COLO668 (cell line): ENCODE measurements around the gene KRT82.

Experiments
- DNase-seq: peaks from one replicate; lab custom pipeline; 2025; ENCODE audit not compliant: unreplicated experiment; lab: John Stamatoyannopoulos, UW

The KRT82 gene

DNA sequence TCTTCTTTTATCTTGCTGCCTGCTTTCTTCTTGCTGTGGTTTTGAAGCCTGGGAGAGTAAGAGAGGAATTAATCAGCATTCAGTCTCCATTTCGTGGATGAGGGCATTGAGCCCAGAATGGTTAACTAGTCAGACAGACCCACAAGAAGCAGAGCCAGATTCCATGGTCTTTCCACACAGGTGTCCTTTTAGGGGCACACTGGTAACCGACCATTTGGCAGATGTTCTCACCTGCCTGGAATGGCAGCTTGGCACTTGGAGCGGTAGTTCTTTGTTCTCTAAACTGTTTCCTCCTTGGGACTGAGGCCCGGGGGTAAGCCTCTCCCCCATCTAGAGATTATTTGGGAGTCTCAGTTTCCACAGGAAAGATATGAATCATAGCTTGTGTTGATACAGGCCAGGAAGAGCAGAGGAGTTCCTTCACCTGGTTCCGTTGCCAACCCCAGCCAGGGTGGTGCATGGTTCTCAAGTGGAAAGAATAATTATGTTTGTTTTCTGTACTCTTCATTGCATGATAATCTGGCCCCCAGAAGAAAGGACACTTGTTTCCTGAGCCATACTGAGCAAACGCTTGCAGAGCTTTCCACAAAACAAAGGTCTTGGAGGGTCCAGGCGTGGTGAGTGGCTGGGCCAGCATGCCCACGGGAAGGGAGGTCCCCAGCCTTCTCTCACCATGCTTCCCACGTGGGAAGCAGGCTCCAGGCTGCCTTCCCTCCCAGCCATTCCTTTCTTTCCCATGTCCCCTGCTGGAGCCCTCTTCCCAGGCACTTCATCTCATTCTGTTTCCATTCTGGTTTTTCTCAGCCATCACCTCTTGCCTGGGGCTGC lies 30.1 kb upstream of the KRT82 start:
- DNase-seq, result no peak

DNA sequence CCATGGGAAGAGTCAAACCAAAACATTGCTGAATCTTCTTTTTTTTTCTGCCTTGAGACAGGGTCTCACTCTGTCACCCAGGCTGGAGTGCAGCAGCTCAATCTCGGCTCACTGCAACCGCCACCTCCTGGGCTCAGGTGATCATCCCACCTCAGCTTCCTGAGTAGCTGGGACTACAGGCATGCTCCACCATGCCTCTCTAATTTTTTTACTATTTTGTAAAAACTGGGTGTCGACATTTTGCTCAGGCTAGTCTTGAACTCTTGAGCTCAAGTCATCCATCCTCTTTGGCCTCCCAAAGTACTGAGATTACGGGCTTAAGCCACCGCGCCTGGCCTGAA lies 29.5 kb upstream of the KRT82 start:
- no peak for DNase-seq

DNA sequence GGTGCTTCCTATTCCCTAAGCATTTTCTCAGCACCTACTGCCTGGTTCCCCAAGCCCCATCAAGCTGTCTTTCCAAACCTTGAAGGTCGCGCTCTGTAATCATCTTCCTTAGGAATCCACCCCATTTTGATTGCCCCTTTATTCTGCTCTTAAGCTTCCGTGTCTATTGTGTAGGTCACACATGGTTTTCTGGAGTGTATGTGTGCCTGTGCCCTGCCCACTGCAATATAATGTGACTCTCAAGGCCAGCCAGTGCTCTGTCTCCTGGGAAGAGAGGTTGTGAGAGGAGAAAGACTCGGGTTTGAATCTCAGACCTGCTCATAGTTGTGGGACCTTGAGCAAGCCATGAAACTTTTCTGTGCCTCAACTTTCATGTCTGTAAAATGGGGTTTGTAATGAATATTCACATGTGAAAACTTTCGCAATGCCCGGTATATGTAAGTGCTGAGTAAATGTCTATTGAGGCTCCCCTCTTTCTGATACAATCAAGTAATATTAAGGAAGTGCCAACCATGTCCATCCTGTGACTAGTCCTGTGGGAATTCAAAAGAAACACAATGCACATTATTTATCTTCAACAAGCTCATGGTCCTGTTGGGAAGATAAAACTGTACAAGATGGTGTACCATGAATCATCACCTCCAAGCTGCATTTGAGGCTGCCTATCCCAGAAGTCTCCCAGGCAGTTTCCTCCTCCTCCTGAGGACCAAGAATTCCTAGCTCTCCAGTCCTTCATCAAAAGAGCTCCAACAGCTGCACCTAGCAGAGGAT lies 28.8 kb upstream of the KRT82 start:
- DNase-seq, result no peak

DNA sequence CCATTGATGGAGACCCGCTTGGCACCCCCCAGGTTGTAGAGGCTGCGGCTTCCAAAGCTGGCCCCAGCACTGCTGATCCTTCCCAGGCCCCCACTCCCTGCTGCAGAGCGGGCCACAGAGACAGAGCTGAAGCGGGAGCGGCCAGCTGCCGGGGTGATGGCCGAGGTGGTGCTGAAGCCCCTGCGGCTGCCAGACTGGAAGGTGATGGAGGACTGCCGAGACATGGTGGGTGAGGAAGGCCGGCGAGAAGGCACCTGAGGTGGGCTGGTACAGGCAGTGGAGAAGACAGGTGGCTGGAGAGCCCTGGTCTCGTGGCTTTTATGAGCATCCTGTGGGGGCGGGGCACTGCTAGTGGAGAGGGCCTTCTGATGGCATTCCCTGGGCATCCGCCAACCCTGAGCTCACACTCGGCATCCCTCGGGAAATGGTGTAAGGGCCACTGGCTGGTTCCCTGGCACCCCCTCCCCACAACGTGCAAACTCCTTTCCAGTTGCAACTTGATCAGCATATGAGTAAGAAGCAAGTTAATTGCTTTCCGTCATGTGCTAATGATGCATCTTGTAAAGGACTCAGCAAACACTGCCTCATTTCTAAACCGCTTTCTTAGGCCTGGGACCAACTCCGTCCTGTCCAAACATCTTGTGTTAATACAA lies 28.1 kb upstream of the KRT82 start, which contains the start of gene KRT75:
Gene KRT75, minus strand, starts transcription at position 291 of the 653 bp plus-strand sequence. Its CDS starts 67 bp downstream, at position 224.
- peak; percentile 6 for DNase-seq

DNA sequence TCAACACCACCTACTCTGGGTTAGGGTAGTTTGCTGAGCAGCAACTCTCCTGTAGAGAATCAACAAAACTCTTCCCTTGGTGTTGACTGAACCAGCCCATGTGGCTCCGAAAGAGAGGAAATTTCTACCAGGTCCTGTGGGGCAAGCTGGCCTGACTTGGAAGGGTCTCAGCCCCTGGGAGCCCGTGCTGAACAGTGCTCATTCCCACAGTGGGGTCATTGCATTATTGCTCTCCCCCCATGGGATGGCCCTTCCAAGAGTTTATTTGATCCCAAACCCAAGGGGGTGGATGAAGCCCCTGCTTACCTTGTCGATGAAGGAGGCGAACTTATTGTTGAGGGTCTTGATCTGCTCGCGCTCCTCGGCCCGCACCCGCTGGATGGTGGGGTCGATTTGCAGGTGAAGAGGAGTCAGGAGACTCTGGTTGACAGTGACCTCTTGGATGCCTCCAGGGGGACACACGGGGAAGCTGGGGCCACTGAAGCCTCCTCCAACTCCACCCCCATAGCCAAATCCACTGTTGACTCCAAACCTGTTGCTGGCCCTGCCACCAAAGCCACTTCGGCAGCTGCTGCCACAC lies 27.5 kb upstream of the KRT82 start:
- DNase-seq, result no peak

DNA sequence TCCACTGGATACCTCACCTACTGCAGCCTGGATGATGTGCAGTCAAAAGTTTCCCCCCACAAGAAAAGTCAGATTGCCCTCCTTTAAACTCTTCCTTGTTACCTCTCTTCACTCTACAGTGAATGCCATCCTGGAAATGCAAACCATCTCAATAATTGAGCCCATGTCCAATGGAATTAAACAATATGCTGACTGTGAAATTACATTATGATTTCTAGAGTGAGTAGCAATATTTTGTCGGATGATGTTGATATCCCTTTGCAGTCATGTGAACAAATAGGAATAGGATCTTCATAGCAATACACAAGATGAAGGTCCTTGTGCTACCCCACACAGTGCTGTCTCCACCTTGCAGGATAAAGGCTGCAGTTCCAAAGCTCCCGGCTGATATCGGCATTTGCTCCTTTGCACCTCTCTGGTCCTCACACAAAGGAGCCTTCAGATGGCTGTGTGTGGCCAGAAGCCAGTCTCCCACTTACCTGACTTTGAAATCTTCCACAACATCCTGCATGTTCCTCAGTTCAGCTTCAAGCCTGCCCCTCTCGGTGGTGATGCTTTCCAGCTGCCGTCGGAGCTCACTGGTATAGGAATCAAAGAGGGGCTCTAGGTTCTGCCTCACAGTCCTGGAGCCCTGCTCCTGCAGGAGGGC lies 26.5 kb upstream of the KRT82 start:
- DNase-seq, result no peak

DNA sequence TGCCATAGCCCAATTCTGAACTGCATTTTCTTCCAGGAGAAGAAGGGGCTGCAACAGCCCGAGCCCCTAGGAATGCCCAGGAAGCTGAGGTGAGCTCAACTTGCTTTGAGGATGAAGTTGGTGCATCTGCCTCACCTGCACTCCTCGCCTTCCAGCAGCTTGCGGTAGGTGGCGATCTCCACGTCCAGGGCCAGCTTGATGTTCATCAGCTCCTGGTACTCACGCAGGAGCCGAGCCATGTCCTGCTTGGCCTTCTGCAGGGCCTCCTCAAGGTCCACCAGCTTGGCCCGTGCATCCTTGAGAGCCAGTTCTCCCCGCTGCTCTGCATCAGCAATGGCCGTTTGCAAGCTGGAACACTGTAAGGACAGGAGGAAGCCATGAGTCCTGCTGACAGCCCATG lies 22.0 kb upstream of the KRT82 start:
- no peak for DNase-seq

DNA sequence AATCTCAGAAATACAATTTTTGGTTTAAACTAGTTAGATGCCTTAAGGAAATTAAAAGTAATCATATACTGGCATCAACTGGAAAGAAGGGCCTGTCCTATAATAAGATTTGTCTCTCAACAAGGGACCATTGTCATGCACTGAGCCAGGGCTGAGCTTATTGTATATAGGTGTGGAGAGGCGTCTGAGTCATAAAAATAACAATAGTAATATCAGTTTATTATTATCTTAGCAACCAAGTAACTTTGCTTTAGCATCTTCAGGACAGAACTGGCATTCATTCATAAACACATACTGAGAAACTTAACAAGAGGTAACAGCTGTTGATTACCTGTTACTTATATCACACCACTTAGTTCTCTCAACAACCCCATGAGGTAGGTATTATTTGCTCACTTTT lies 20.9 kb upstream of the KRT82 start:
- no peak for DNase-seq

DNA sequence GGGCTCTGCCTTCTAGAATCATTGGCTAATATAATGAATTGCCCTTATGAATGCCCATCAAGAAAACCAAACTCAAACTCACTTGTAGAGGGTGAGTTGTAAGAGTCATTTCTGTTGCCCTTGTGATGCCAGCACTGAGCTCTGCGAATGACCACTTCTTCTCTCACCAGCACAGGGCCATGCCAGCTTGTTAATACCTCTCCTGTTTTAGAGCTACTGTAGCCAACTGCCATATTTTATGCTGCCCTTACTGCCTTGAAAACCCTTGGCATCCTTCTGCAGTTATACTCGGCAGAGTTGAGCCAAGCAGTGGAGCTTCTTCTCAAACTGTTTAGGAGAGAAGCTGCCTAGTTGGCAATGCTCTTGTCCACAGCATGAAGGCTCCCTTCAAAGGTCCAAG lies 19.9 kb upstream of the KRT82 start:
- no peak for DNase-seq

DNA sequence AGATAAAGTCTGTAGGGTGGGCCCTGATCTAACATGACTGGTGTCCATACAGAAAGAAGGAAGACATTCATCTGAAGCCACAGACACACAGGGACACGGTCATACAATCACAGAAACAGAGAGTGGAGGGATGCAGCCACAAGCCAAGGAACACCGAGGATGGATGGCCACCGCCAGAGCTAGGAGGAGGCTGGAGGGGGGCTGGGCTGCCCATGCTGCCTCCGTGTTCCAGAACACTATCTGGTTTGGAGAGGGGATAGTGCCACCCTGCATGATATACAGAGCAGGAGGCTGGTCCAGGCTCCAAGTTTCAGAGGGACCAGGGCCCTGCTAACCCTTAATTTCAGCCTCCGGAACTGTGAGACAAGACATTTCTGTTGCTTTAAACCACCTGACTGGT lies 19.3 kb upstream of the KRT82 start:
- no peak for DNase-seq

DNA sequence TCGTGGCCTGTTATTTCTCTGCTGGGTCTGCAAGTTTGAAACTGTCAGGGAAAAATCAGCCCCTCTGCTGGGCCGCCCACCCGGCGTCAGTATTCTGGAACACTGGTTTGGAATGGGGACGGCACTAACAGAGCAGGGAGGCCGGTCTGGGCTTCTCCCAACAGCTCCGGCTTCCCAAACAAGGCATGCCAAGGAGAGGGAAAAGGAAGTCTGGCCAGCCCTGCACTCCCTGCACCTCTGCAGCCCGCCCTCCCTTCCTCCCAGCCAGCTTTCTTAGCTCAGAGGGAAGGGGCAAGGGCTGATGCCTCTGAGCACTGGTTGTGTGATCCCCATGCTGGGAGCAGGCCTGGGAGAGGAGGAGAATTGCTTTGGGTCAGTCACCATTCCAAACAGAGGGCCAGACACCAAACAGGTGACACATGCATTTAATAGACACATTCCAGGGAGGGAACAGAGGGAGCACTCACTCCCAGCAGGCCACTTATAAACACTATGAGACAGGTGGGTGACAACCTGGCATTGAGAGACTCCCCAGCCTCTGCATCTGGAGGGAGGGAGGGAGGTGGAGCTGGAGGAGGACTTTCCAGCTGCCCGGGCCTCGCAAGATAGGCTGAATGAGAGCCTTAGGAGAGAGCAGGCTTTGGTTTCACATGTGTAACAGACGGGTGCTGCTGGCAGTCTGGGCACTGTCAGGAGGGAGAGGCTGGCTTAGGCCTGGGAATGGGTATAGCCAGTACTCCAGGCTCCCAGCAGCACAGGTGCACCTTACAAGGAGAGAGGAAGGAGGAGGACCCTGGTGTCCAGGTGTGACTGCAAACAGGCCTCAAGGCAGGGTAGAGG lies 17.7 kb upstream of the KRT82 start:
- DNase-seq, result peak; percentile 8

DNA sequence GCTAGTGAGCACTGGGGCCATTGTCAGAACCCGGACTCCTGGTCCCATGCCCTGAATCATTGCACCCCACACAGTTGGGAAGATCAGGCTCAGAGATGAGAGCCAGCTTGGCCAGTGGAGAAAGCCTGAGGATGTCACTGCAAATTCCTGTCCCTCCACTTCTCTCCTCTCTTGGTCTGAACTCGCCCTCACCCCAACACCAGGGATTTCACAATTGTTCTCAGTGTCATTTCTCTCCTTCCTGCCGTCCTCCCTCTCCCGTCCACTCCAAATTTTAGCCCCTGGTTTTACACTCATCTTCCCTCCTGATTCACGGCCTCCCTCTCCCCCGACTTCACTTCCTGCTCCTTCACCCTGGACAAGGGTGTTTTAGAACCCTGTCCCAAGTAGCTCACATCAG lies 16.9 kb upstream of the KRT82 start:
- DNase-seq, result no peak

DNA sequence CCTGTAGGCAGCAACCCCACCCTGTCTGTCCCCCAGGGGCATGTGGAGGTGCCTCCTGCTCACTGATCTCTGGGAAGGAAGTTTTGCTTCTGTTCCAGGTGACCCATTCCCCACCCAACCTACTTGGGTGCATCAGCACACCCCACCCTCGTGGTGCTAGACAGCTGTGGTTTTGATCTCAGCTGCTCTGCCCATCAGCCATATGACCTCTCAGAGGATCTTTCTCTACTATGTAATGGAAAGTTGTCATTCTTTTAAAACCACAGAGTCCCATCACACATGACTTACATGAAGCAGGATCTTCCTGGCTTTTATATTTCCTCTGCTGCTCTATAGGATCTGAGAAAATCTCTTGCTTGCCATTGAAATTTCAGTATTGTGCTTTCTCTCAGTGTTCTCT lies 13.5 kb upstream of the KRT82 start:
- DNase-seq, result no peak

DNA sequence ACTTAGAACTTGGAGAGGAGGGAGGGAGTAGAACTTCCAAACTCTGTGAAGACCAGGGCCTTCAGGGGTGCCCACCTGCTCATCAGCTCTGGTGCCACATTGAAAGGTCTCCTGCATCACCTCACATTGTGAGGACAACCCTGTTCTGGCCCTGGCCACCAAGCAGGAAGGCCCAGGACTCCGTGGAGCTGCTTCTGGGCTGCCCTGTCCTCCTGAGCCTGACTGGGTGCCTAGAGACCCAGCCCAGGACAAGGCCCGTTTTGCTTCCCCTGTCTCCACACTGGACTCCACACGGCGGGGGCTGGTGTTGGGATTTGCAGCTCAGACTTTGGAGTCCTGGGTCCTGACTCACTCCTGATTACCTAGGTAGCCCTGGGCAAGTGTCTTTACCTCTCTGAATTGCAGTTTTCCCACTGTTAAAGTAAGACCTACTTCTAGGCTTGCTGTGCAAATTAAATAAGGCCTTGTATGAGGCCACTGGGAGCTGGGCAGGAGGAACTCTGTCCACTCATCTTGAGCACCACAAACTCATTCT lies 12.5 kb upstream of the KRT82 start:
- no peak for DNase-seq

DNA sequence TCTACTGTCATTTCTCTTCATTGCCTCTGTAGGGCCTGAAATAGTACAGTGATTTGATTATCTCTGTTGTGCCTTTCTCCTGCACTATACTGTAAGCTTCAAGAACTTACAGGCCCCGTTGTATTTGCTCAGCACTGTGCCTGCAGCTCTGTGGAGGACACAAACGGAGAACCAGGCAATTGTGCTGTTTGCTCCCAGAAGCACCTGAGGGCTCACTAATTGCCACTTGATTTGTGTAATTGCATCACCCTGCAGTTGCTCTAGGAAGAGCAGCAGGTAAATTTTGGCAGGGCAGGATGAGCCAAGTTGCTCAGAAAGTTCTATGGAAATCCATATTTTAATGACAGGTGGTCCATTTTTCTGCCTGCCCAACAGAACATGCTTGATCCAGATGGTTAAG lies 11.6 kb upstream of the KRT82 start:
- DNase-seq, result no peak

DNA sequence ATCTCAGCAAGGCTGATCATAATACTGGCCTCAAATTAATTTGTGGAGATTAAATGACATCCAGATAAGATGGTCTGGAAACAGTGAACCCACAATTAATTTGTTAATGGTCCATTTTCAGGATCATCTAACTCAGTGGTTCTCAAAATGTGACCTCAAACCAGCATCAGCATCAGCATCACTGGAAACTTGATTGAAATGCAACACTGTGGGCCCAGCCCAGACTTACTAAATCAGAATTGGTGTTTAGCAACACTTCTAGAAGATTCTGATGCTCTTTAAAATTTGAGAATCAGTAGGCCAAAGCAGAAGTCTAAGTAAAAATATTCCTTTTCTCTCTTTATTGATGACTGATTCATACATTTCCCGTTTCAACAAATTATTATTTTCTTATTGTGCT lies 10.7 kb upstream of the KRT82 start:
- no peak for DNase-seq

DNA sequence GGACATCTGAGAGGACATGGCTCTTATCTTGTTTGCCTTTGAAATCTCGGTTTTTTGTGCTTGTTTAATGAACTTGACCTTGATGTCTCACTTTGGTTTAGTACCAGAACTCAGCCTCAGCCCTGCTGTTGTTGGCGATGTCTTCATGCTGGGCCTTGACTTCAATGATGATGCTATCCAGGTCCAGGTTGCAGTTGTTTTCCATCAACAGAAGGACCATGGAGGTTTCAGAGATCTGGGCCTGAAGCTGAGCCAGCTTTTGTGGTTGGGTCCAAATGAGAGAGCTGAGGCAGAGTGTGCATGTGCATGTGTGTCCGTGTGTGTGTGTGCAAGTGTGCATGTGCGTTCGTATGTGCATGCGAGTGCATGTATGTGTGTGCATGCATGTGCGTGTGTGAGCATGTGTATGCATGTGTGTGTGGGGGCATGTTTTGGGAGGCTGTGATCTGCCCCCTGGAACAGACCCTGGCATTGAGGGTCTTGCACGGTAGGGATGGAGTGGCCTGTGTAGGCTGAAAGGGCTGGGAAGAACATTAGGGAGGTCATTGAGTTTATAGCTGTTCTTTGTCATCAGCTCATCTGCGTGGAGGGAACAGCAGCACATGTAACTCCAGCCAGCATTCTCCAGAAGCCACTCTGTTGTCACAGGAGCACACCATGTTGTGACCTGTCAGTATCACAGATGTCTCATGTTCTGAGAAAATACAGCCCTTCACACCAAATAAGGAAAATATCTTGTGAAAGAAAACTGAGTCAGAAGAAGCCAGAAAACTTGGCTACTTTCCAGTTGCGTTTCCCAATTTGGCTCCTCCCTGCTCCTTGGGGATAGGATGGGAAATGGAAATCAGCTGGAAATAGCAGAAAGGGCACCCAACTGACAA lies 10.0 kb upstream of the KRT82 start:
- no peak for DNase-seq

DNA sequence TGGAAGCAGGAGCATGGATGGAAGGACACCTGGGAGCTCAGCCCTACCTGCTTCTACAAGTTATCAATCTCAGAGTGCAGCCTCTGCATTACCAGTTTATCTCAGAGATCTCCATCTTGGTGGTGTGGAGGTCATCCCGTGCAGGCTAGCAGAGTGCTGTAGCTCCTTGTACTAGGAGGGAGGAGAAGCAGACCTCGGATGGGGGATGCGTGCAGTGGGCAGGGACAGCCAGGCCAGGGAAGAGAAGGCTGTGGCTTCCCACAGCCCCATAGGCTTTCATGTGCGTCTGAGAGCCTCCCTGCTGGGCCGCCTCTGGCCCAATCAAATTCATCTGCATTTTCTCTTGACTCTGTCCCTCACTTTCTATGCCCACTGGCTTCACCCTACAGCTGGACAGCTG lies 8.8 kb upstream of the KRT82 start:
- DNase-seq, result no peak

DNA sequence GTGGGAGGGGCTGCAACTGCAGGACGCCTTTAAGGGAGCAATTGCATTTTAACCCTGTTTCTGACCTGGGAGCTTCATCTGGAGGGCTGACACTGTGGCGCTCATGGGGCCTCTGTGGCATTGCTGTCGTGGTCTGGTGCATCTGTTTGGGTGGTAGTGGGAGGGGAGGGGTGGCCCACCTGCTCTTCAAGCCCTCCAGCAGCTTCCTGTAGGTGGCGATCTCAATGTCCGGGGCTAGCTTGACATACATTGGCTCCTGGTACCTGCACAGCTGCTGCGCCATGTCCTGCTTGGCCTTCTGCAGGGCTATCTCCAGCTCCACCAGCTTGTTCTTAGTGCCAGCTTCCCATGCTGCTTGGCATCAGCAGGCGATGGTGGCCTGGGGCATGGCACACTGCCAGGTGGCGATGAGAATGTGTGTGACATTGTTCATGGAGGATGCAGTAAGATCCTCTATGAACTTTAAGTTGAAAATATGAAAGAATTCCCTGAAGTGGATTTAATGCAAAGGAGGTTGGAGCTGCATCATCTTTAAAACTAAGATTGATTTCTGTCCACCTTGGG lies 7.7 kb upstream of the KRT82 start:
- DNase-seq, result no peak
